HCT116 (cell line): Measurements from ENCODE around the gene SIRT3. TPM values are rescaled to one million over a fixed set of nuclear protein-coding genes. Genes with fewer than 3 reads are reported as not detected.

Source experiments
- ATAC-seq: fragments of 200-7000 bp; cut with Tn5 transposase; 2 replicates; pipeline ENCODE4 v1.9.1; 2020; ENCODE audit warnings: mild to moderate bottlenecking, moderate library complexity
- BruUV-seq: library from RNA; stranded (reverse); fragments of 400-500 nt; replicated peaks from 2 replicates; lab custom pipeline; 2021; lab: Mats Ljungman, UMichigan
- CTCF ChIA-PET: fragments of 300-600 bp; sonication (Branson Sonifier 250); formaldehyde crosslinking; loops from one replicate; lab custom pipeline; 2021; ENCODE audit warnings: antibody characterized with exemption; lab: Charles Lee
- POLR2A ChIA-PET: fragments of 300-600, 350-600 bp; sonication (Branson Sonifier 250); formaldehyde crosslinking; loops from one replicate; lab custom pipeline; 2021; ENCODE audit warnings: antibody characterized with exemption; lab: Charles Lee
- RAD21 ChIA-PET, 2 experiments: fragments of 300-600 bp; sonication (Branson Sonifier 250); formaldehyde crosslinking; loops; one replicate each; lab custom pipeline; 2023; ENCODE audit warnings: low total read pairs in 2 of 2; ENCODE audit not compliant: uncharacterized antibody in 2 of 2, unreplicated experiment in 2 of 2, low non-redundant PET in 1 of 2; lab: Charles Lee
- DNase-seq: peaks from one replicate; pipeline ENCODE4 v3.0.0-alpha.2; 2010; ENCODE audit warnings: low read depth, low spot score
- H2AFZ ChIP-seq: fragments of 200-600 bp; shearing (Covaris generic), sonication (generic); 2 replicates; pipeline ENCODE4 v1.6.1; 2017; ENCODE audit warnings: low read depth, mixed run types, mixed read lengths, antibody characterized with exemption, low read length; ENCODE audit not compliant: poor library complexity, severe bottlenecking
- H3K27ac ChIP-seq: 2 replicates; pipeline ENCODE4 v1.5.1; 2012; ENCODE audit warnings: low read depth, low read length
- H3K27me3 ChIP-seq: fragments of 200-600 bp; sonication (generic); 2 replicates; pipeline ENCODE4 v1.6.1; 2016; ENCODE audit warnings: mixed run types, low read length, mixed read lengths; ENCODE audit not compliant: insufficient read depth
- H3K36me3 ChIP-seq, 2 experiments: fragments of 200-500 bp in 1 of 2; fragments of 200-600 bp in 1 of 2; sonication (Bioruptor generic) in 1 of 2; sonication (generic) in 1 of 2; 2 replicates each; pipeline versions ENCODE4 v1.5.1 to v1.6.1; 2014 to 2016; ENCODE audit warnings: low read length in 2 of 2, inconsistent platforms in 1 of 2, mixed read lengths in 1 of 2, mixed run types in 1 of 2; ENCODE audit not compliant: insufficient read depth in 2 of 2, control insufficient read depth in 1 of 2
- H3K4me1 ChIP-seq, 2 experiments: fragments of 200-600 bp in 1 of 2; sonication (generic) in 1 of 2; 2 replicates each; pipeline versions ENCODE4 v1.5.1 to v1.6.1; 2012 to 2017; ENCODE audit warnings: low read length in 2 of 2, inconsistent platforms in 1 of 2, mild to moderate bottlenecking in 1 of 2, mixed read lengths in 1 of 2, mixed run types in 1 of 2, moderate library complexity in 1 of 2; ENCODE audit not compliant: insufficient read depth in 2 of 2, control insufficient read depth in 1 of 2
- H3K4me2 ChIP-seq: fragments of 200-600 bp; sonication (generic); 2 replicates; pipeline ENCODE4 v1.6.1; 2017; ENCODE audit warnings: mixed run types, low read length, mixed read lengths
- H3K4me3 ChIP-seq, 2 experiments: fragments of 200-600 bp in 1 of 2; sonication (generic) in 1 of 2; replicated peaks in 1 of 2; 2 replicates each; pipeline ENCODE4 v1.5.1; 2011 to 2016; ENCODE audit warnings: low read length in 2 of 2, control low read depth in 1 of 2, low read depth in 1 of 2, mild to moderate bottlenecking in 1 of 2, mixed read lengths in 1 of 2, mixed run types in 1 of 2
- H3K79me2 ChIP-seq: fragments of 200-600 bp; sonication (generic); 2 replicates; pipeline ENCODE4 v1.6.1; 2017; ENCODE audit warnings: mild to moderate bottlenecking, mixed run types, low read length, moderate library complexity, mixed read lengths; ENCODE audit not compliant: insufficient read depth
- H3K9ac ChIP-seq: fragments of 200-600 bp; sonication (generic); 2 replicates; pipeline ENCODE4 v1.6.1; 2016; ENCODE audit warnings: low read length, mixed read lengths
- H3K9me2 ChIP-seq: fragments of 200-600 bp; sonication (generic), shearing (Covaris generic); 2 replicates; pipeline ENCODE4 v1.6.1; 2017; ENCODE audit warnings: mixed run types, mild to moderate bottlenecking, moderate library complexity; ENCODE audit not compliant: insufficient read depth
- H3K9me3 ChIP-seq, 2 experiments: fragments of 200-500 bp in 1 of 2; fragments of 200-600 bp in 1 of 2; sonication (Bioruptor generic) in 1 of 2; sonication (generic) in 1 of 2; 2 replicates each; pipeline ENCODE4 v1.6.1; 2014 to 2017; ENCODE audit warnings: low read length in 2 of 2, mixed read lengths in 2 of 2, inconsistent platforms in 1 of 2, low read depth in 1 of 2, mild to moderate bottlenecking in 1 of 2, mixed run types in 1 of 2, moderate library complexity in 1 of 2; ENCODE audit not compliant: control insufficient read depth in 1 of 2, insufficient read depth in 1 of 2
- H4K20me1 ChIP-seq: fragments of 200-600 bp; sonication (generic), shearing (Covaris generic); 2 replicates; pipeline ENCODE4 v1.6.1; 2017; ENCODE audit warnings: mixed run types, mild to moderate bottlenecking, moderate library complexity; ENCODE audit not compliant: insufficient read depth
- ATF3 ChIP-seq: IDR thresholded peaks from 2 replicates; pipeline ENCODE4 v1.6.1; 2012
- CEBPB ChIP-seq: IDR thresholded peaks from 2 replicates; pipeline ENCODE4 v1.6.1; 2012; ENCODE audit warnings: low read depth
- CTCF ChIP-seq, 3 experiments: fragments of 200-600 bp in 1 of 3; sonication (generic) in 1 of 3; IDR thresholded peaks in 2 of 3; conservative IDR thresholded peaks in 1 of 3; 2 replicates each; pipeline ENCODE4 v1.5.1; 2012 to 2017; ENCODE audit warnings: low read depth in 2 of 3, low read length in 2 of 3, antibody characterized with exemption in 1 of 3, borderline replicate concordance in 1 of 3, control low read depth in 1 of 3, mild to moderate bottlenecking in 1 of 3, mixed read lengths in 1 of 3, mixed run types in 1 of 3, moderate library complexity in 1 of 3; ENCODE audit not compliant: insufficient read depth in 1 of 3
- EGR1 ChIP-seq: IDR thresholded peaks from 2 replicates; pipeline ENCODE4 v1.6.1; 2012; ENCODE audit warnings: low read depth
- ELF1 ChIP-seq: IDR thresholded peaks from 2 replicates; pipeline ENCODE4 v1.6.1; 2012; ENCODE audit warnings: low read depth, borderline replicate concordance
- FOSL1 ChIP-seq: IDR thresholded peaks from 2 replicates; pipeline ENCODE4 v1.6.1; 2012; ENCODE audit warnings: low read depth
- JUND ChIP-seq: IDR thresholded peaks from 2 replicates; pipeline ENCODE4 v1.6.1; 2012
- MAX ChIP-seq: IDR thresholded peaks from 2 replicates; pipeline ENCODE4 v1.6.1; 2012
- POLR2A ChIP-seq: IDR thresholded peaks from 2 replicates; pipeline ENCODE4 v1.7.0; 2011; ENCODE audit warnings: borderline replicate concordance; ENCODE audit not compliant: insufficient read depth, insufficient read length; ENCODE audit errors: extremely low read depth
- POLR2AphosphoS5 ChIP-seq: IDR thresholded peaks from 2 replicates; pipeline ENCODE4 v1.6.1; 2011; ENCODE audit warnings: mild to moderate bottlenecking, low read depth, low read length, moderate library complexity
- RAD21 ChIP-seq: IDR thresholded peaks from 2 replicates; pipeline ENCODE4 v1.6.1; 2012; ENCODE audit warnings: low read depth, mild to moderate bottlenecking
- REST ChIP-seq: IDR thresholded peaks from 2 replicates; pipeline ENCODE4 v1.6.1; 2012; ENCODE audit warnings: low read depth
- SP1 ChIP-seq: IDR thresholded peaks from 2 replicates; pipeline ENCODE4 v1.6.1; 2012; ENCODE audit warnings: low read depth
- SRF ChIP-seq: IDR thresholded peaks from 2 replicates; pipeline ENCODE4 v1.6.1; 2012; ENCODE audit warnings: low read depth
- TCF7L2 ChIP-seq: IDR thresholded peaks from 2 replicates; pipeline ENCODE4 v1.7.0; 2011; ENCODE audit warnings: borderline replicate concordance, inconsistent platforms; ENCODE audit not compliant: insufficient read depth, insufficient read length; ENCODE audit errors: extremely low read depth
- YY1 ChIP-seq: IDR thresholded peaks from 2 replicates; pipeline ENCODE4 v1.6.1; 2011; ENCODE audit warnings: low read length, low read depth, moderate library complexity, mild to moderate bottlenecking; ENCODE audit not compliant: insufficient replicate concordance; ENCODE audit errors: extremely low read depth
- ZBTB33 ChIP-seq: IDR thresholded peaks from 2 replicates; pipeline ENCODE4 v1.6.1; 2011; ENCODE audit warnings: mild to moderate bottlenecking, low read length, moderate library complexity; ENCODE audit not compliant: insufficient replicate concordance; ENCODE audit errors: extremely low read depth
- ZFX ChIP-seq: fragments of 450-650 bp; IDR thresholded peaks from 2 replicates; pipeline ENCODE4 v1.6.1; 2017
- ZNF274 ChIP-seq: fragments of 200-500 bp; sonication (Bioruptor generic); IDR thresholded peaks from 2 replicates; pipeline ENCODE4 v1.6.1; 2014; ENCODE audit warnings: mild to moderate bottlenecking, low read depth, low read length, inconsistent platforms
- intact Hi-C: fragments of 100-400 bp; cut with micrococcal nuclease; formaldehyde crosslinking; loops from 2 replicates; pipeline ENCODE4 v1.10.0; 2022
- total RNA-seq: library from RNA; stranded (reverse); gene quantifications from one replicate; pipeline ENCODE4 v1.2.1, GENCODE V29; 2021; ENCODE audit not compliant: unreplicated experiment

The SIRT3 gene
- total RNA-seq, 1 experiment from 2014 or later: 17.9 TPM

- no peaks in the 10 kb centered on the region for H4K20me1 ChIP-seq
- no peaks in the 10 kb centered on the region for H3K27me3 ChIP-seq
- BruUV-seq: no TSS peak
- ATAC-seq (no peak), DNase-seq (no peak)
- H3K27ac ChIP-seq: no peak overlapping the region
- H2AFZ ChIP-seq: no peak overlapping the region
- no peak overlapping the region for H3K4me2 ChIP-seq
- peaks cover 9 to 21% of the 10 kb centered on the region in 2 experiments for H3K4me1 ChIP-seq
- H3K9ac ChIP-seq: no peak overlapping the region
- ChIA-PET CTCF (interaction anchor here (0.7 kb wide), 1 partner anchor 234 kb away, joined by 3 read pairs; no protein-coding TSS in a partner anchor), POLR2A (interaction anchor here (0.7 kb wide), 1 partner anchor 9 kb away, joined by 3 read pairs; no protein-coding TSS in a partner anchor), RAD21 (no interaction called here)
- H3K79me2 ChIP-seq: peaks cover 34% of the 10 kb centered on the region
- TF ChIP-seq POLR2A (no peak), ZBTB33 (no peak), ZNF274 (no peak), FOSL1 (no peak), REST (no peak), RAD21 (no peak), YY1 (no peak), CEBPB (no peak), SP1 (no peak), JUND (no peak), MAX (no peak), ELF1 (no peak), TCF7L2 (no peak), EGR1 (no peak), SRF (no peak), ATF3 (no peak), POLR2AphosphoS5 (no peak), ZFX (no peak), CTCF (IDR thresholded peaks at IDR 0.05 in 2 of 3, conservative IDR thresholded peaks at IDR 0.05 in 1 of 3; ENCODE audit: borderline replicate concordance in 1 of 3, insufficient read depth in 1 of 3, low read depth in 2 of 3, low read length in 2 of 3) (no peak)
- no peaks in the 10 kb centered on the region for H3K9me3 ChIP-seq
- H3K36me3 ChIP-seq: peaks cover 39 to 45% of the 10 kb centered on the region in 2 experiments
- H3K9me2 ChIP-seq: no peaks in the 10 kb centered on the region
- intact Hi-C loops: no loop called here
- no peak overlapping the region for H3K4me3 ChIP-seq
These were observed 22.1 kb downstream of the SIRT3 start for GRCh38 chr11:214083-214482.
